DLD1 (cell line): ENCODE measurements around the gene OTOG.

ENCODE experiments used
- in situ Hi-C: cut with HindIII; loops from 2 replicates; pipeline ENCODE4 v1.10.0; 2017; ENCODE audit warnings: low sequenced_read_pairs

Gene OTOG

GRCh38 chr11:17602105-17603001 lies 55.3 kb downstream of the OTOG start:
- in situ Hi-C loops = no loop called here

- in situ Hi-C loops = no loop called here
Measured at GRCh38 chr11:17603056-17603825, 56.2 kb downstream of the OTOG start.

GRCh38 chr11:17604201-17604914 lies 57.3 kb downstream of the OTOG start:
- in situ Hi-C loops = no loop called here

- in situ Hi-C loops = no loop called here
Measured at GRCh38 chr11:17604915-17605233, 57.8 kb downstream of the OTOG start.

GRCh38 chr11:17605651-17606122 lies 58.6 kb downstream of the OTOG start:
- in situ Hi-C loops = no loop called here

GRCh38 chr11:17606233-17607082 lies 59.4 kb downstream of the OTOG start:
- in situ Hi-C loops = no loop called here

GRCh38 chr11:17607083-17607429 lies 60.0 kb downstream of the OTOG start:
- in situ Hi-C loops = no loop called here

- in situ Hi-C loops = no loop called here
Measured at GRCh38 chr11:17607591-17608570, 60.8 kb downstream of the OTOG start.

GRCh38 chr11:17608821-17609220 lies 61.8 kb downstream of the OTOG start:
- in situ Hi-C loops = no loop called here

- in situ Hi-C loops = no loop called here
Measured at GRCh38 chr11:17609291-17610084, 62.4 kb downstream of the OTOG start.

- in situ Hi-C loops = no loop called here
Measured at GRCh38 chr11:17610085-17610894, 63.2 kb downstream of the OTOG start.

GRCh38 chr11:17611049-17611448 lies 64.0 kb downstream of the OTOG start:
- in situ Hi-C loops = no loop called here

GRCh38 chr11:17611503-17612220 lies 64.6 kb downstream of the OTOG start:
- in situ Hi-C loops = no loop called here

- in situ Hi-C loops = no loop called here
Measured at GRCh38 chr11:17612221-17613188, 65.4 kb downstream of the OTOG start.

GRCh38 chr11:17613428-17613962 lies 66.4 kb downstream of the OTOG start:
- in situ Hi-C loops = no loop called here

GRCh38 chr11:17613983-17614382 lies 66.9 kb downstream of the OTOG start:
- in situ Hi-C loops = no loop called here
